GM21360 (cell line): Measurements from ENCODE around the gene FLT3LG.
"Not testable (repeated sequence)": the region's sequence is repeated elsewhere in the genome, so short reads cannot be mapped to it uniquely, and the experiment has no call there.

ENCODE experiments used
- ATAC-seq: cut with Tn5 transposase; IDR thresholded peaks from one replicate; pipeline ENCODE4 v1.9.1; 2021; ENCODE audit warnings: mild to moderate bottlenecking, moderate library complexity; ENCODE audit not compliant: unreplicated experiment

FLT3LG gene

DNA sequence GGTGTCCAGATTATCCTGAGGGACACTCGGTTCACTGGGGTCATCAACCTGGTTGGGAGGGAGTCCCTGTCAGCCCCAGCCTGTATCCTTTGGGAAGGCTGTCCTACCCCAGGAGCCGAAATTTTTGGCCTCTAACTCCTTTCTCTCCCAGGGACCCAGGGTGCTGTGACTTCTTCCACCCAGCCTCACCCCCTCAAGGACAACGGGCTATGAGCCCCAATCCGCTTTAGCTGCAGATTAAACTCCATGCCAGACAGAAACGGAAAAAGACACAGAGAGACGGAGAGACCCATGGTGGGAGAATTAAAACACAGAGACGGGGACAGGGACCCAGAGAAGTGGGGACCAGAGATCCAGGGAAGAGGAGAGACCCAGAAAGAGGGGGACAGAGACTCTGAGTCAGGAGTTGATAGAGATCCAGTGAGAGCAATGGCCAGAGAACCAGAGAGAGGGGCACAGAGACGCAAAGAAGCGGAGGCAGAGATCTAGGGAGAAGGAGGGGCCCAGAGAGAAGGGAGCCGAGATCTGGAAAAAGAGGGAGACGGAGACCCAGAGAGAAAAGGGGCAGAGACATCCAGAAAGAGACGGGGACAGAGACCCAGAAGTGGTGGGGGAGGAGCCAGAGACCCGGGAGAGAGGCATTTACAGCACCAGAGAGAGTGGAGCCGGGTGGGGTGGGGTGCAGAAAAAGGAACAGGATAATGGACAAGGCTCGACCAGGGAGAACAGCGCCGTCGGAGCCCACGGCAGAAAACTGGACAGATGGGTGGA, 33.4 kb upstream of the FLT3LG start:
- no peak for ATAC-seq

DNA sequence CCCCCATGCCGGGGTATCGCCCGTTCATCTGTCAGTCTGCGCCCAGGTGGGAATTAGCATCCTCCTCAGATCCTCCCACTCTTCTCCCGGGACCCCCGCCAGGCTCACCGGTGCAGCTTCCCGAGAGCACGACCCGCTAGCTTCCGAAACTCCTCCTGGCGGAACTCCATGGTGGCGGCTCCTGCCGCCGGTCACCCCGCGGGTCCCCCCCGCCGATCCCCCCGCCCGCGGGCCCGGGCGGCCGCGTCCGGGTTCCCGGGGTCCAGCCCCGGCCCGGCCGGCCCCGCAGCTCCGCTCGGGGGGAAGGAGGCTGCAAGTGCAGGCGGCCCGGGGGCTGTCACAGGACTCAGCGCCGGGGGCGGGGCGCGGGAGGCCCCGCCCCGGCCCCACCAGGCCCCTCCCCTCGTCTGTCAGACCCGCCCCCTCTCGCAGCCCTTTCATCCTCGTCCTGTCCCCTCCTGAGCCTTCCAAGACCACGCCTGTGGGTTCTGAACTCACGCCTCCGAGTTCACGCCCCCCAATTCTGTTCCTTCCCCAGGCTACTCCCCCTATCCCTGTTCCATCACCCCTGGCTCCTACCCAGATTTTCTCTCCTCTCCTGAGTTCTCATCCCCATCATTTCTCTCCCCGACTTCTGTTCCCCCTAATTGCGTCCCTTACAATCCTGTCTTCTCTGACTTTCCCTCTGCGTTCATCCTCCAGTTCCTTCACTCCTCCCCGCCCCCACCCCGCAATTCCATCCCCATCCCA, 32.6 kb upstream of the FLT3LG start, which contains the start of gene SLC17A7:
SLC17A7 (minus strand) TSS at position 318 of the 750 bp plus-strand sequence; CDS start at position 170, 148 bp downstream.
- no peak for ATAC-seq

DNA sequence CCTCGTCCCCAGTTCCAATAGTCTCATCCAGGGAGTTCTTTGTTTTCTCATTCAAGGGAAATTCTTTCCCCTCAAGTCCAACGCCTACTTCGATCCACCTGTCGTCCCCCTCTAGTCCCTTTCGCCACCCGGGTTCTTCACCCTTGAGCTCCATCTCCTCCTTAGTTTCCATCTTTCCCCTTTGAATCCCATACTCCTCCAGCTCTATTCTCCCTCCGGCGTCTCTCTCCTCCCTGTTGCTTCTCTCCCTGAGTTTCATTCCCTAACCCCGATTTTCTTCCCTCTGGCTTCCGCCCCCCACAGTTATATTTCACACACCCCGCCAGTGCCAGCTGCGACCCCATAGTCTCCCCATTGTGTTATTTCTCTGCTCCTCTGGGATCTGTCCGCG, 32.1 kb upstream of the FLT3LG start:
- no peak for ATAC-seq

DNA sequence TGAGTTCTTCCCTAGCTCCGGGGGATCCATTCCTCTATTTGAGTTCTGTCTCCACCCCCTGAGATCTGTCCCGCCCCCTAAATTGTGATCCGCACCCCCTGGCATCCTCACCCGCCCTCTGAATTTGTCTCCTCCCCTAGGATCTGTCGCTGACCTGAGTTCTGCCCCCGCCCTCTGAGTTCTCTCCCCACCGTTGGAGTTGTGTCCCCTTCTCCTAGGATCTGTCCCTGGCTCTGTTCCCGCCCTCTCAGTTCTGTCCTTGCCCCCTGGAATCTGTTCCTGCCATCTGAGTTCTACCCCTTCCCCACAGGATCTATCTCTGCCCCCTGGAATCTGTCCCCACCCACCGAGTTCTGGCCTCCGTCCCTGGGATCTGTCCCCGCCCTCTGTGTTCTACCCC, 31.7 kb upstream of the FLT3LG start:
- ATAC-seq = no peak

DNA sequence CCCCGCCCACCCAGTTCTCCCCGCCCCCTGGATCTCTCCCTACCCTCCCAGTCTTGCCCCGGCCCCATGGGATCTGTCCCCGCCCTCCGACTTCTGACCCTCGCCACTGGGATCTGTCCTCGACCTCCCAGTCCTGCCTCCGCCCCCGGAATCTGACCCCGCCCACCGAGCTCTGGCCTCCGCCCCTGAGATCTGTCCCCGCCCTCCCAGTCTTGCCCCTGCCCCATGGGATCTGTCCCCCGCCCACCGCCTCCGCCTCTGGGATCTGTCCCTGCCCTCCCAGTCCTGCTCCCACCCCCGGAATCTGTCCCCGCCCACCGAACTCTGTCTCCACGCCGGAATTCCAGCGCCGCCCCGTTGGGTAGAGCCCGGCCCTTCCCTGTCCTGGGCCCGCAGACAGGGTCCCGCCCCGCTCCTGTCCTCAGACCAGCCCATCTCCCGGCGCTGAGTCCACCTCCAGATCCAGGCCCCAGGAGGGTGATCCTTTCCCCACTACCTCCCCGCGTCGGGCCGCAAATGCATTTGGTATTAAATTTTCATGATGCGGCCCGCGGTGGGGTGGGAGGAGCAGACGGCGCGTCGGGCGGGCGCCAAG, 31.1 kb upstream of the FLT3LG start:
- peak; percentile 18 for ATAC-seq

DNA sequence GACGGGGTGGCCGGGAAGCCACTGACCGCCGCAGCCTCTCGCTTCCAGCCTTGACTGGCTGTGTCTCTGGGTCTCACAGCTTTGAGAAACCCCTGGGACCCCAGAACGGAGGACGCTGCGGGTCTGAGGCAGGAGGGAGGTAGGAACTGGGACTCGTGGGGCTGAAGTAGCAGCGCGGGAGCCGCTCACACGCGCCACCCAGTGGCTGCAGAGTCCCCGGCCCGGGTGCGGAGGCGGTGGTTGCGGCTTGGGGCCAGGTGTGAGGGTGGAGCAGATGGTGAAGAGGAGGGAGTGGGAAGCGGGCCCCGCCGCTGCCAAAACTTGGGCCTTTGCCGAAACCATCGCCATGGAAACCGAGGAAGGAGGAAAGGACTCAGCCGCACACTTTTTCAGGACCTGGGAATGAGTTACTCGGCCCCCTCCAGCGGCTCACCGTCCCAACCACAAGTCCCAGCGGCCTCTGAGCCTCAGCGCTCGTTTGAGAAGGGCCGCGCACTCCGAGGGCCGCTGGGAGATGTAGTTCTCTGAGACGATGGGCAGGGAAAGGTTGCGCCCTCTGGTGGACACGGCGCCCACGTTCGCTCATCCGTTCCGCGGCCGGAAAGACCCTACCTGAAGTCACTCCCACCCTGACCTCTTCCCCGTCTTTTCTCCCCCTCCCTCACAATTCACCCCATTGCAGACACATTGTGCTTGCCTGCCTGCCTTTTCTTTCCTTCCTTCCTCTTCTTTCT, 30.5 kb upstream of the FLT3LG start:
- peak; percentile 69 for ATAC-seq

DNA sequence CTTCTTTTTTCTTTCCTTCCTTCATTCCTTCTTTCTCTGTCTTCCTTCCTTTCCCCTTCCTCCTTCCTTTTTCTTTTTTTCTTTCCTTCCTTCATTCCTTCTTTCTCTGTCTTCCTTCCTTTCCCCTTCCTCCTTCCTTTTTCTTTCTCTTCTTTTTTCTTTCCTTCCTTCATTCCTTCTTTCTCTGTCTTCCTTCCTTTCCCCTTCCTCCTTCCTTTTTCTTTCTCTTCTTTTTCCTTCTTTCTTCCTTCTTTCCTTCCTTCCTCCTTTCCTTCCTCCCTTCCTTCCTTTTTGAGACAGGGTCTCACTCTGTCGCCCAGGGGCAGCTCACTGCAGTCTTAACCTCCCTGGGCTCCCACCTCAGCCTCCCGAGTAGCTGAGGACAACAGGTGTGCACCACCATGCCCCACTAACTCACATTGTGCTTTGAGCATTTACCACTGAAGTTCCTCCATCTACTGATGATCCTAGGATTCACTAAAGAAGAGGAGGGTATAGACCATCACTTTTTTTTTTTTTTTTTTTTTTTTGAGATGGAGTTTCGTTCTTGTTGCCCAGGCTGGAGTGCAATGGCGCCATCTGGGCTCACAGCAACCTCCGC, 29.8 kb upstream of the FLT3LG start:
- ATAC-seq = not testable (repeated sequence)

DNA sequence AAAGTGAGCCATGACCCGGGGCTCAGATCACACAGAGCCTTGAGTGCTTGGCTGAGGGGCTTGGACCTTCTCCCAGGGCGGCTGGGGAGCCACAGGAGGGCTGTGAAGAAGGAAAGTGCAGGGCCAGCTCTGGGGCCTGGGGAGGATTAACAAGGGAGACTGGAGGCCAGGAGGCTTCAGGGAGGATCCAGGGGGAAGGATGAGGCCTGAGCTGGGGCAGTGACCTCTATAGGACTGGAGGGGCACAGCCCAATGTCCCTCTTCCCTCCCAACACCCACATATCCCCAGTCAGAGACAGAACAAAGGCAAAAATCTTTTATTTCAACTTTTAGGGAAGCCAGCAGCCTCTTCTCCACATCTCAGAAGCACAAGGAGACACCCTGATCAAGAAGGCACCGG, 28.0 kb upstream of the FLT3LG start:
- no peak for ATAC-seq

DNA sequence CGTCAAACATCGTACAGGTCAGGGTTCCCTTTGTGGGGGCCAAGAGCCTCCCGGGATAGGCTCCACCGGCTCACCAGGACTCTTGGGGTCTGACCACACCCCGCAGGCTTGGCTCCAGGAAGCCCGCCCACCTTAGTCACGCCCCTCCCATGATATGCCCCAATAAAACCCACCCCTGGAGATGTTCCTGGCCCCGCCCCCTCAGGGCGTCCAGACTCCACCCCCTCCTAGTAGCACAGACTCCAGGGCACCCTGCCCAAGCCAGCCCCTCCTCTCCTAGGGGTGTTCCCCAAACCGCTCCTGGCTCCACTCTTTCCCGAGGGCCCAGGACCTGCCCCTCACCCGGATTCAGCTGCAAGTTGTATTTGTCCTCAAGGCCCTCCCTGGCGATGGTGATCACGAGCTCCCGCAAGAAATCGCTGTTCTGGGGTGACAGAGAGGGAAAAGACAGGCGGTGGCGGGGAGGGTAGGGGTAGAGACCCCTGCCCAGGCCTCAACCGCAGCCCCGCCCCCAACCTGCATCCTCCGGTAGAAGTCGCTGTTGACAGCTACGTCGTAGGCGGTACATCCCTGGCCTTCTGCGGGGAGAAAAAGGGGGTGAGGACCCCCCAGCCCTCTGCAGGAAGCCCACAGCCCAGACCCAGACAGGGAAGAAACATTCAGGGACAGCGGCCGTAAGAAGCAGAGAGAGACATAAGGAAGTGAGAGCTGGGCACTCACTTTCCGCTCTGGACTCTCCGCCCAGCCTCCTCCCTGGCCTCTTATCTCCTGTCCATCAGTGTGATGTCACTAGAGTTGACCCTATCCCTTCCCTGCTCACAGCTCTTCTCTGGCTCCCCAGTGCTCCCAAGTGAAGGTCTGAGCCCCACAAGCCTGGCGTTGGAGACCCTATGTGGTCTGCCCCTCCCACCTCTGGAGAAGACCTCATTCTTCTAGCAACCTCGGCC, 26.3 kb upstream of the FLT3LG start:
- ATAC-seq = no peak

DNA sequence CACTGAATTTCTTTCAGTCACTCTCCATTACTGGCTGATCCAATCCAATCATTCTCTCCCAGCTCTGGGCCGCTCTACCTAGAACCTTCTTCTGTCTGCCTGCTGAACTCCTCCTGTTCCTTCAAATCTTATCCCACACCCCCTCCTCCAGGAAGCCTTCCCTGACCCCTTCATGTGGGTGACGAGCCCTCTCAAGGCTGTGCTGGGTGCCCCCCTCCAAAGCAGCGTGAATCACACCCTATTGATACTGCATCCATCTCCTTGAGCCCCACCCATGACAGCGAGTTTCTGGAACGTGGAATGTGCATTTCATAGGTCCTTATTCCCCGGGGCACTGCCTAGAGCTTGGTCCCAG, 25.6 kb upstream of the FLT3LG start:
- no peak for ATAC-seq

DNA sequence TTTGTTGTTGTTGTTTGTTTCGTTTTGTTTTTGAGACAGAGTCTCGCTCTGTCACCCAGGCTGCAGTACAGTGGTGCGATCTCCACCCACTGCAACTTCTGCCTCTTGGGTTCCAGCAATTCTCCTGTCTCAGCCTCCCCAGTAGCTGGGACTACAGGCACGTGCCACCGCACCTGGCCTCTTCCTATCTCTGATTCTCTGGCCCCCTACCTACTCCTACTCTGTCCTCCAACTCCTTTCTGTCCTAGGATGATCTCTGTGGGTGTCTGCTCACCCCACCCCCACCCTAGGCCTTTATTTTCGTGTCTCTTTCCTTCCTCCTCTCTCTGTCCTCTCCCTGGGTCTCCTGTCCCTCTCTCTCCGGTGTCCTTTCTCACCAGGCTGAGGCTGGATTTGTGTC, 23.6 kb upstream of the FLT3LG start:
- no peak for ATAC-seq

DNA sequence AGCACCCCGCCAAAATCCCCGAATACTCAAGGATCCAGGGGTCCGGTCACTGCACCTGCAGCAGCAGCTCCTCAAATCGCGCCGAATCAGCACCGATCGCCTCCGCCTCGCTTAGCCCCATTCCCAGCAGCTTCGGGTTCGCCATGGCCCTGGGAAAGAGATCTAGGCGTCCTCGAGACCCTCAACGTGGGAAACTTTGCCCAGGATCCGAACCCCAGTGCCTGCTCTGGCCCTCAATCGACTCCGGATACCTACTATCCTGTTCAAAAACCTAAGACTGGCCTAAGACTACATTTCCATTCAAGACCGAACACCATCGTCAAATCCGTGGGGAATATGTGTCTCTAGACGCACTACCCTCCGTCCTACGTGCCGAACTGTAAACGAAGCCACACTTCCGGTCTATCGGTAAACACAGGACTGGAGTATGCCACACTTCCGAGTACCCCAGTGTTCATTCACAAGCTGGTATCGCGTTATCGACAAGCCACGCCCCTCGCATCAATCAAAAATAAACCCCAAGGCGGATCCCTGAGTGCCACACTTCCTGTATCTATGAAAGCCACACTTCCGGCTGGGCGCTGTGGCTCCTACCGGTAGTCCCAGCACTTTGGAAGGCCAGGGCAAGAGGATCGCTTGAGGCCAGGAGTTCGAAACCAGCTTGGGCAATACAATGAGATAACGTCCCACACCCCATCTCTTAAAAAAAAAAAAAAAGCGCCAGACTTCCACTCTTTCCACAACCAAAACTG, 22.4 kb upstream of the FLT3LG start, which contains the start of gene PIH1D1:
PIH1D1 (minus strand) TSS at position 385 of the 752 bp plus-strand sequence; CDS start at position 145, 240 bp downstream.
- ATAC-seq = peak; percentile 38

DNA sequence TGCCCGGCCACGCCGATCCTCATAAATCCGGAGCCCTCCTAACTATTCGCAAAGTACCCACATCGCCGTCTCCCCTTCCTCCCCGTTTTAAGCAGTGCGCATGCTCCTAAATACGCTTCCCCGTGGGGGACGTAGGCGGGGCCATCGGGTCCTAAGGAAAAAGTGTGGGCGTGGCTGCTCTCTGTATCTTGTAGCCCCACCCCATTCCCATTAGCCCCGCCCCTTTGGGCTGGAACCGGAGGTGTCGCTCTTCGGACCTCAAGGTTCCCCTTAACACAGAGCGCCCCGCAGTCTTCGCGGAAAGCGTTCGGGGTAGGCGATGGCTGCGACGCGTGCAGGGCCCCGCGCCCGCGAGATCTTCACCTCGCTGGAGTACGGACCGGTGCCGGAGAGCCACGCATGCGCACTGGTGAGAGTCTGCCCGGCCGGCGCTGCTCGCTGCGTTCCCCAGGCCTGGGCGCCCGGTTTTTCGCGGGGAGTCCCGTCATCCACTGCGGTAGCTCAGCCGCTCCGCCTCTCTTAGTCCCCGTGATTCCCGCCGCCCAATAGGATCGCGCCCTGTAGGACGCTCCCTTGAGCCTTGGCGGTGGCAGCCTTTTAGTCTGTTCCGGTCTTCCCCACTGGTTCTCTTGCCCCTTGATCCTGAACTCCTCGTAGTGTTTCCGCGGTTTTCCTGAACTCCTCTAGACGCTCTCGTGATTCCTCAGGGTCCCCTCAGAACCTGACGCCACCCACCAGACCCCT, 20.8 kb upstream of the FLT3LG start, which contains the start of gene ALDH16A1:
ALDH16A1 (plus strand) TSS at position 213 of the 744 bp plus-strand sequence; CDS start at position 320, 107 bp downstream.
- ATAC-seq = peak; percentile 70

DNA sequence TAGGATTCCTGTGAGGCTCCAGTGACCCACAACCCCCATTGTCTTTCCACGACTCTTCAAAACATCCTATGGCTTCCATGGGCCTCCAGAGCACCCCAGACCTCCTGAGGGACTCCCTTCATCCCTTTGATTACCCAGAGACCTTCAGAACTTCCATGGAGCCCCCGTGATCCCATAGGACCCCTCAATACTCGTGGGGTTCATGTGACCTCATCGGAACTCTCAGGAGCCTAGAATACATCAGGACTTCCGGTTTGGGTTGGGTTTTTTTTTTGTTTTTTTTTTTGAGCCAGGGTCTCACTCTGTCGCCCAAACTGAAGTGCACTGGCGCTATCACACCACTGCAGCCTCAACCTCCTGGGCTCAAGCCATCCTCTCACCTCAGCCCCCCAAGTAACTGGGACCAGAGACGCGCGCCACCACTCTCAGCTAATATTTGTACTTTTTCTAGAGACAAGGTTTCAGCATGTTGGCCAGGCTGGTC, 20.2 kb upstream of the FLT3LG start:
- no peak for ATAC-seq

DNA sequence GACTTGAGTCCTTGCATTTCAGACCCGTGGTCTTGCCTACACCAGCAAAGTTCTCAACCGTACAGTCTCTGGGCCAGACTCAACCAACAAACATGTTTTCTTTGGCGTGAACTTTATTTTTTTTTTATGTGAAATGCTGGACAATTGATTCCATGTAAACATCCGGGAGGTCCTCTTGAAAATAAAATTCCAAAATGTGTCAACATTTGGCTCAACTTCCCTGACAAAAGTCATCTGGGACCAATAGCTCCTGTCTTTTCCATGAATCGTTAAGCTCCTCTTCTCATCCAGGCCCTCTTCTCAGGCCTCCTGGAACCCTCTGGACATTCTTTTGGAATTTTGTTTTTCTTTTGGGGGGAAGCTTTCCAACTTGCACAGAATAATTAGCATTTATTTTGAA, 18.2 kb upstream of the FLT3LG start:
- ATAC-seq = no peak

DNA sequence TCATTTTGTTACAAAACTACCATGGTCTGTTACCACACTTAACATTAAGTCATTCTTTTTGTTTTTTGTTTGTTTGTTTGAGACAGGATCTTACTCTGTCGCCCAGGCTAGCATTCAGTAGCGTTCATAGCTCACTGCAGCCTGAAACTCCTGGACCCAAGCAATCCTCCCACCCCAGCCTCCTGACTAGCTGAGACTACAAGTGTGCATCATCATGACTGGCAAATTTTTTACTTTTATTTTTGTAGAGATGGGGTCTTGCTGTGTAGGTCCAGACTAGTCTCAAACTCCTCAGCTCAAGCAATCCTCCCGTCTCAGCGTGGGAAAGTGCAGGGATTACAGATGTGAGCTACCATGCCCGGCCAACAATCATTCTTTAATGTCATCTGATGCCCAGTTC, 17.7 kb upstream of the FLT3LG start:
- no peak for ATAC-seq

DNA sequence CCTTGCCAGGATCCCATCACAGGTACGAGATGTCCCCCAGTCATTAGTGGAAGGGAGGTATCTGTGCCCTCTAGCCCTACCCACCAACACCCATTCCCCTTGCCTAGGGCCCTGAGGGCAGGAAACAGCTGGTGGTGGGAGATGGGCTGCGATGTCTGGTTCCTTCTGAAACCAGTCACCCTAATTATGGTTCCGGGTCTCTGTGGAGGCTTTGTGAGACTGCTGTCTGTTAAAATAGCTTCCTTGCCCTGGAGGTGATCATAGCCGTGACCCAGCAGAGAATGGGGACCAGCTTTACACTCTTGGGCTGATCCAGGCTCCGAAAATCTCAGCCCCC, 15.5 kb upstream of the FLT3LG start:
- ATAC-seq = no peak

DNA sequence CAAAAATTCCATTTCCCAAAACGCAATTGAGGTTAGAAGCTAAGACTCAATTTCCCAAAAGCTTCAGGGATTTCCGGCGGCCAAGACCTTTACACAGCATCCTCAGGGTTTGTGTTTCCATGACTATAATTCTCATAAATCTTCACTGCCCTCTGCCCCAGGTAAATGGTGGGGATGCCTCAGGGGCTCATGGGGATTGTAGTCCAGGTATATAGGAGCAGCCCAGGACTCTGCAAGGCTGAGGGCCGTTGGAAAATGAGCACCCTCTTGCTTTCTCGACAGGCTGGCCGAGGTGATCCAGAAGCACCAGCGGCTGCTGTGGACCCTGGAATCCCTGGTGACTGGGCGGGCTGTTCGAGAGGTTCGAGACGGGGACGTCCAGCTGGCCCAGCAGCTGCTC, 14.6 kb upstream of the FLT3LG start:
- ATAC-seq = no peak
